Measurements from ENCODE around the gene GRIK4.

DNA sequence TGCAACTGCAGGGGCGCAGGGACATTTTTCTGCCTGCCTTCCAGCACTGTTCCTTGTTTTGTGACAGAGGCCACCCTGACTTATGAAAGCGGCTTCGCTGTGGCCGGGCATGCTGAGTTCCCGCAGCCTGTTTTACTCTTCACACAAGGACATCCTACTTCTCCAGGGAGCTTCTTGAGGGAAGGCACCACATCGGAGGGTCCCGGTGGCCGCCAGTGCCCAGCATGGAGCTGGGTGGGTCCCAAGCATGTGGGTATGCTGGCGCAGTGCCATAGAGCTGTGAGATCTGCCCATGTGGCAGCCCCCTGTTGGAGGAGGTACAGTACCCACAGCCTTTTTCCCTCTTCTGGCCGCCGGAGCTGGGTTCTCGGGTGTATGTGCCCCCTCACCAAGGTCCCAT lies 136.1 kb downstream of the GRIK4 start:
- TF ChIP-seq CTCF (IDR thresholded peaks at IDR 0.05; ENCODE audit: poor library complexity, severe bottlenecking) (no peak), MXI1 (conservative IDR thresholded peaks at IDR 0.05; ENCODE audit: poor library complexity, severe bottlenecking) (no peak)

Data from neural cell (in vitro differentiated cells).